Activated T-cell treated with anti-CD3 and anti-CD28 coated beads, Interleukin-2, amount 50 U/mL, for 4 hours (primary cell): ENCODE results near the gene CABYR. TPM values are rescaled to one million over a fixed set of nuclear protein-coding genes. Genes with fewer than 3 reads are reported as not detected.
A peak's percentile ranks its signal among the peaks of the same experiment; 100 is the strongest.
"Not testable (repeated sequence)": the region's sequence is repeated elsewhere in the genome, so short reads cannot be mapped to it uniquely, and the experiment has no call there.

Experiments used
- ATAC-seq, 2 donors: fragments of 200-7000 bp; cut with Tn5 transposase; one replicate each; pipeline ENCODE4 v1.10.0; 2021
- DNase-seq: peaks from one replicate; pipeline ENCODE4 v3.0.0-alpha.2; 2020
- H3K27me3 Mint-ChIP-seq: one replicate; pipeline ENCODE4 v1.8.0; 2021; ENCODE audit warnings: low read depth, mixed read lengths
- H3K36me3 Mint-ChIP-seq: one replicate; pipeline ENCODE4 v1.8.0; 2022; ENCODE audit warnings: mixed read lengths; ENCODE audit not compliant: insufficient read depth
- H3K4me1 Mint-ChIP-seq: one replicate; pipeline ENCODE4 v1.8.0; 2021; ENCODE audit warnings: low read depth, mixed read lengths
- H3K4me3 Mint-ChIP-seq: one replicate; pipeline ENCODE4 v1.8.0; 2021; ENCODE audit warnings: mild to moderate bottlenecking, moderate library complexity, mixed read lengths
- H3K9me3 Mint-ChIP-seq: one replicate; pipeline ENCODE4 v1.8.0; 2021; ENCODE audit warnings: mixed read lengths
- total RNA-seq, 3 donors: library from RNA; stranded (reverse); gene quantifications; one replicate each; pipeline ENCODE4 v1.2.1, GENCODE V29; 2021

CABYR gene
- total RNA-seq, 3 donors from 2014 or later = 0.37 to 0.98 TPM; not detected in 1

GRCh38 chr18:24115628-24116027 is 23.2 kb upstream of the CABYR start:
- H3K36me3 Mint-ChIP-seq = peaks cover 31% of the 10 kb centered on the region
- no peak for ATAC-seq
- no peaks in the 10 kb centered on the region for H3K9me3 Mint-ChIP-seq
- H3K4me3 Mint-ChIP-seq = no peak overlapping the region
- no peak for DNase-seq
- no peaks in the 10 kb centered on the region for H3K27me3 Mint-ChIP-seq
- peaks cover 48% of the 10 kb centered on the region for H3K4me1 Mint-ChIP-seq

- ATAC-seq = peak; percentile 72 to 81
- Mint-ChIP-seq H3K4me1 (peaks cover 29% of the 10 kb centered on the region), H3K9me3 (no peaks in the 10 kb centered on the region), H3K4me3 (no peak overlapping the region), H3K36me3 (peaks cover 34% of the 10 kb centered on the region), H3K27me3 (no peaks in the 10 kb centered on the region)
- DNase-seq = peak; percentile 76
Measured at GRCh38 chr18:24118750-24119577, 19.9 kb upstream of the CABYR start.

GRCh38 chr18:24120676-24121075 is 18.2 kb upstream of the CABYR start:
- H3K4me1 Mint-ChIP-seq = peaks cover 12% of the 10 kb centered on the region
- H3K9me3 Mint-ChIP-seq = no peaks in the 10 kb centered on the region
- H3K27me3 Mint-ChIP-seq = no peaks in the 10 kb centered on the region
- H3K36me3 Mint-ChIP-seq = peaks cover 29% of the 10 kb centered on the region
- no peak overlapping the region for H3K4me3 Mint-ChIP-seq
- no peak for ATAC-seq
- DNase-seq = no peak

DNA sequence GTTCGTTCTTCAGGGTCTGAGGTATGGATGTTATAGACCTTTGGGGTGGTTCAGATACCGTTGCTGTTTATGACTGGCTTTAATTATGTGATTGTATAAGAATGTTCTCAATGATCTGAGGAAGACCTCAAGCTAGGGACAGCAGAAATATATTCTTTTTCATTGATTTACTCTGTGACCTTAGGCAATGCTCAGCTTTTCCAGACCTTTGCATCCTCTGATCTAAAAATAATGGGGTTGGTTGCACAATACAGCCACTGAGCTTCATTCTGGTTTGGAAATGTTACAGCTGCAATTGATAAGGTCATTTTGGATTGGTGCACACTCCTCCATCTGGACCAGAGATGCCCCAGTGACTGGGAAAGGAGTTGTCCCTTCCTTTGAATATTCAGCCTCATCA is 17.2 kb upstream of the CABYR start:
- Mint-ChIP-seq H3K9me3 (no peaks in the 10 kb centered on the region), H3K4me3 (no peak overlapping the region), H3K4me1 (peaks cover 5% of the 10 kb centered on the region), H3K36me3 (peaks cover 29% of the 10 kb centered on the region), H3K27me3 (no peaks in the 10 kb centered on the region)
- ATAC-seq = no peak
- DNase-seq = no peak

- Mint-ChIP-seq H3K27me3 (no peaks in the 10 kb centered on the region), H3K36me3 (peaks cover 40% of the 10 kb centered on the region), H3K4me1 (peaks cover 1% of the 10 kb centered on the region), H3K4me3 (no peak overlapping the region), H3K9me3 (no peaks in the 10 kb centered on the region)
- ATAC-seq (no peak), DNase-seq (no peak)
Measured at GRCh38 chr18:24126155-24126961, 12.5 kb upstream of the CABYR start.

- Mint-ChIP-seq H3K36me3 (peaks cover 34% of the 10 kb centered on the region), H3K27me3 (no peaks in the 10 kb centered on the region), H3K4me3 (no peak overlapping the region), H3K9me3 (no peaks in the 10 kb centered on the region), H3K4me1 (peaks cover 1% of the 10 kb centered on the region)
- ATAC-seq (no peak), DNase-seq (no peak)
Measured at GRCh38 chr18:24127735-24128134, 11.1 kb upstream of the CABYR start.

- peaks cover 1% of the 10 kb centered on the region for H3K4me1 Mint-ChIP-seq
- ATAC-seq (no peak), DNase-seq (no peak)
- H3K9me3 Mint-ChIP-seq = no peaks in the 10 kb centered on the region
- H3K4me3 Mint-ChIP-seq = no peak overlapping the region
- peaks cover 41% of the 10 kb centered on the region for H3K36me3 Mint-ChIP-seq
- H3K27me3 Mint-ChIP-seq = no peaks in the 10 kb centered on the region
Measured at GRCh38 chr18:24128700-24129099, 10.2 kb upstream of the CABYR start.

- DNase-seq = no peak
- Mint-ChIP-seq H3K9me3 (no peaks in the 10 kb centered on the region), H3K4me1 (peaks cover 1% of the 10 kb centered on the region), H3K4me3 (no peak overlapping the region), H3K27me3 (no peaks in the 10 kb centered on the region), H3K36me3 (peaks cover 35% of the 10 kb centered on the region)
- no peak for ATAC-seq
Measured at GRCh38 chr18:24130494-24130893, 8.4 kb upstream of the CABYR start.

DNA sequence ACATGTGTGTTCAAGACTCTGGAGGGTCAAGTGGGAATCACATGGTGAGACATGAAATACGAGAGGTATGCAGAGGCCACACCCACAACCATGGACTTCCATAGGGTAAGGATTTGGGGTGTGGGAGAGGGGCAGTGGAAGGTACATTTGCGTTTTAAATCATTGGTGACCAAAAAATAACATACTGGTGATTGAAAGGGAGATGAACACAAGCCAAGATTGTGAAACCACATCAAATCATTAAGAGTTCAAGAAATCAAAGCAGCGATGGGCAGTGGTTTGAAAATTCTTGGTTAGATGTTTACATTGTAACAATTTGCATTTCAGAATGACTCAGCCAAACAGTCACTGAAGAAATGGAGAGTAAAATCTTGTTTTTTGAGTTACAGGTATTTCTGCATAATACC is 1.9 kb upstream of the CABYR start:
- Mint-ChIP-seq H3K9me3 (no peaks in the 10 kb centered on the region), H3K27me3 (peaks cover 13% of the 10 kb centered on the region), H3K36me3 (peaks cover 10% of the 10 kb centered on the region), H3K4me3 (no peak overlapping the region), H3K4me1 (peaks cover 24% of the 10 kb centered on the region)
- DNase-seq (no peak), ATAC-seq (no peak)

DNA sequence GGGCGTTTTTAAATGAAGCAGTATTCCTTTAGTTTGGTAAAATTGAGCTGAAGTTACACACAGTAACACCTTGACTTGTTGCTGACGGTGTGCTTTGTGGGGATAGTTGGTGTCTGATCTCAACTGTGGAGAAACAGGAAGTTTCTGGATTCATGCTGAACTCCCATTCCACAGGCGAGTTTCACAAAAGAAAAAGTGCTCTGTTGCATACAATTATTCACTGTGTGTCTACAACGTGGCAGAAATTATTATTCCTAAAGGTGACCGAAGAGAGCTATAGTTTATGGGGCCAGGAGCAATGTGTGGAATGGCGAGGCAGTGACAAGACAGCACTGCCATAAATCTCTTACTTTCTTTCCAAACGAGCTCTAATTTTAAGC is 463 bp upstream of the CABYR start:
- Mint-ChIP-seq H3K4me3 (peak overlapping the region; percentile 87), H3K9me3 (no peaks in the 10 kb centered on the region), H3K27me3 (peaks cover 13% of the 10 kb centered on the region), H3K36me3 (peaks cover 3% of the 10 kb centered on the region), H3K4me1 (peaks cover 24% of the 10 kb centered on the region)
- no peak for DNase-seq
- peak in 1 of 2 donors; percentile 9 for ATAC-seq

DNA sequence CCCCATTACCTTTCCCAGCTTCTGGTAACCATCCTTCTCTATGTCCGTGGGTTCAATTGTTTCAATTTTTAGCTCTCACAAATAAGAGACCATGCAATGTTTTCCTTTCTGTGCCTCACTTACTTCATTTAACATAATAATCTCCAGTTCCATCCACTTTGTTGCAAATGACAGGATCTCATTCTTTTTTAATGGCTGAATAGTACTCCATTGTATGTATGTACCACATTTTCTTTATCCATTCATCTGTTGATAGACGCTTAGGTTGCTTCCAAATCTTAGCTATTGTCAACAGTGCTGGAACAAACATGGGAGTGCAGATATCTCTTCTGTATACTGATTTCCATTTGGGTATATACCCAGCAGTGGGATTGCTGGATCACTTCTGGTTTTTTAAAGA is 1.8 kb downstream of the CABYR start:
- no peaks in the 10 kb centered on the region for H3K36me3 Mint-ChIP-seq
- H3K4me1 Mint-ChIP-seq = peaks cover 24% of the 10 kb centered on the region
- H3K27me3 Mint-ChIP-seq = peaks cover 21% of the 10 kb centered on the region
- no peak overlapping the region for H3K4me3 Mint-ChIP-seq
- no peak for DNase-seq
- no peak for ATAC-seq
- H3K9me3 Mint-ChIP-seq = no peaks in the 10 kb centered on the region

DNA sequence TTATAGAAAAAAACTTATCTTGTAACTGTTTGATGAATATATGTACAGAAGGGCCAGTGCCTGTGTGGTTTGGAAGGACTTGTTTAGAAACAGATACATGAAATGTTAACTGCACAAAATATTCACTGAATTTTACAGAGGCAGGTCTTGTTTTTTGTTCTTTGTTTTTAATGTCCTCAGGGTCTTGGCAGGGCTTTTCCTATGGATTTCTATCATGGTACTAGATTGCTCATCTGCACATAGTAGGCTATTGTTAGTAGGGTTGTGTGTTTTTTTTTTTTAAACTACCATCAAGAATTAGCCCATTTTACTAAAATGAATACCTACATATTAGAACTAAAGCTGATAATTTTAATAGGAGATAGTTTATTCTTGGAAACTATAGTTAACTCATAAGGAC is 3.5 kb downstream of the CABYR start:
- ATAC-seq = no peak
- no peak for DNase-seq
- peaks cover 21% of the 10 kb centered on the region for H3K27me3 Mint-ChIP-seq
- no peaks in the 10 kb centered on the region for H3K36me3 Mint-ChIP-seq
- H3K4me1 Mint-ChIP-seq = peaks cover 15% of the 10 kb centered on the region
- no peak overlapping the region for H3K4me3 Mint-ChIP-seq
- no peaks in the 10 kb centered on the region for H3K9me3 Mint-ChIP-seq

DNA sequence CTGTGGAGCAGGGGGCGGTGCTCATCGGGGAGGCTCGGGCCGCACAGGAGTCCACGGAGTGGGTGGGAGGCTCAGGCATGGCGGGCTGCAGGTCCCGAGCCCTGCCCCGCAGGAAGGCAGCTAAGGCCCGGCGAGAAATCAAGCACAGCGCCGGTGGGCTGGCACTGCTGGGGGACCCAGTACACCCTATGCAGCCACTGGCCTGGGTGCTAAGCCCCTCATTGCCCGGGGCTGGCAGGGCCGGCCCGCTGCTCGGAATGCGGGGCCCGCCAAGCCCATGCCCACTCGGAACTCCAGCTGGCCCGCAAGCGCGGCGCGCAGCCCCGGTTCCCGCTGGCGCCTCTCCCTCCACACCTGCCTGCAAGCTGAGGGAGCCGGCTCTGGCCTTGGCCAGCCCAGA is 10.7 kb downstream of the CABYR start:
- not testable (repeated sequence) for H3K4me1 Mint-ChIP-seq, H3K27me3 Mint-ChIP-seq, DNase-seq, H3K9me3 Mint-ChIP-seq, H3K4me3 Mint-ChIP-seq, H3K36me3 Mint-ChIP-seq, ATAC-seq

GRCh38 chr18:24153397-24153796 is 14.5 kb downstream of the CABYR start:
- H3K4me1 Mint-ChIP-seq = no peaks in the 10 kb centered on the region
- no peaks in the 10 kb centered on the region for H3K9me3 Mint-ChIP-seq
- H3K4me3 Mint-ChIP-seq = no peak overlapping the region
- H3K36me3 Mint-ChIP-seq = no peaks in the 10 kb centered on the region
- no peak for ATAC-seq
- DNase-seq = no peak
- H3K27me3 Mint-ChIP-seq = no peaks in the 10 kb centered on the region

DNA sequence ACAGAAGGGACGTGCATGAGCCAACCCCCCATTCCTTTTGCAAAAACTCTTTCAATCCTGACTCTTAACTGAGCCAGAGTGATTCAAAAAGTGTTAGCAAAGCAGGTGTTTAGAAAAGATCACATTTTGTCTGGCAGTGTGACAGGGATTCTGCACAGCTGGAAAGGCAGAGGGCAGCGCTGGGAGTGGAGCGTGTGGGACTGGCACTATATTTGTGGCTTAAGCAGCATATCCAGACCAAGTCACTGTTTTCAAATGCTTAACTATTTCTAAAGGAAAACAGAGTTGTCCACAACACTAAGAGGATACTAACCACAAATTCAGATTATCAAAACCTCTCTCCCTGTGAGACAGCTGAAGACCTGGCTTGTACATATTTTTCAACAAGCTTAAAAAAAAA is 19.0 kb downstream of the CABYR start:
- no peak for ATAC-seq

More for the DNA sequence above, 19.0 kb downstream of the CABYR start:
- DNase-seq = no peak
- no peaks in the 10 kb centered on the region for H3K9me3 Mint-ChIP-seq
- H3K27me3 Mint-ChIP-seq = no peaks in the 10 kb centered on the region
- no peaks in the 10 kb centered on the region for H3K4me1 Mint-ChIP-seq
- peaks cover 3% of the 10 kb centered on the region for H3K36me3 Mint-ChIP-seq
- no peak overlapping the region for H3K4me3 Mint-ChIP-seq
